Fibroblast of skin of scalp (primary cell): Measurements from ENCODE around the gene IL25. TPM values are rescaled to one million over a fixed set of nuclear protein-coding genes. Genes with fewer than 3 reads are reported as not detected.
"Not testable (repeated sequence)": the region's sequence is repeated elsewhere in the genome, so short reads cannot be mapped to it uniquely, and the experiment has no call there.

Source experiments
- DNase-seq: peaks from one replicate; pipeline ENCODE4 v3.0.0-alpha.2; 2013
- polyA plus RNA-seq, 2 experiments: library from polyadenylated mRNA; unstranded; fragments of 120-200 nt; gene quantifications; one replicate each; pipeline ENCODE4 v1.2.1, GENCODE V29; 2013; ENCODE audit not compliant: insufficient read length in 2 of 2

IL25 gene
- not detected for polyA plus RNA-seq (2013, experiment 1 of 2; ENCODE audit: insufficient read length)
- not detected for polyA plus RNA-seq (2013, experiment 2 of 2; ENCODE audit: insufficient read length)

- DNase-seq: no peak
Measured at GRCh38 chr14:23372509-23372908, at the start of gene IL25. Gene IL25 (plus strand): TSS chr14:23372809.

DNA sequence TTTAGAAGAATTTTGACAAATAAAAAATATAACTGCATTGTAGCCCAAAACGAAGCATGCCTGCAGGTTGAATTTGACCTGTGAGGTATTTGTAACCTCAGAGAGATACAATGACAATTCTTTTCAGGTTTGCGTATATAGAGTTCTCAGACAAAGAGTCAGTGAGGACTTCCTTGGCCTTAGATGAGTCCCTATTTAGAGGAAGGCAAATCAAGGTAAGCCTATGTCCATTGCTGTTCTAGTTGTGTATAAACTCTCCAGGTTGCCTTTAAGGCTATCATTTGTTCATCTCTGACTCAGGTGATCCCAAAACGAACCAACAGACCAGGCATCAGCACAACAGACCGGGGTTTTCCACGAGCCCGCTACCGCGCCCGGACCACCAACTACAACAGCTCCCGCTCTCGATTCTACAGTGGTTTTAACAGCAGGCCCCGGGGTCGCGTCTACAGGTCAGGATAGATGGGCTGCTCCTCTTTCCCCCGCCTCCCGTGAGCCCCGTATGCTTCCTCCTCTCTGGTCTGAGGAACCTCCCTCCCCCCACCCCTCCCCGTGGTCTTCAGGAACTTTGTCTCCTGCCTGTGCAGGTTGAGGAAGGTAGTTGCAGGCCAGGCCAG lies 48.7 kb upstream of the IL25 start:
- DNase-seq: no peak

DNA sequence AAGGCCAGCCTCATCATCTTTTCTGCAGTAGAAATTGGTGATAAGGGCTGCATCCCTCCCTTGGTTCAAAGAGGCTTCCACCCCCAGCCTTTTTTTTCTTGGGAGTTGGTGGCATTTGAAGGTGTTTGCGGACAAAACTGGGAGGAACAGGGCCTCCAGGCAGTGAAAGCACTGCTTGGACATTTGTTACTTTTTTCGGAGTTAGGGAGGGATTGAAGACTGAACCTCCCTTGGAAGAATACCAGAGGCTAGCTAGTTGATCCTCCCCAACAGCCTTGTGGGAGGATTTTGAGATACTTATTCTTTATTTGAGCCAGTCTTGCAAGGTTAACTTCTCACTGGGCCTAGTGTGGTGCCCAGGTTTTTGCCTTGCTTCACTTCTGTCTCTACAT lies 48.2 kb upstream of the IL25 start:
- no peak for DNase-seq

DNA sequence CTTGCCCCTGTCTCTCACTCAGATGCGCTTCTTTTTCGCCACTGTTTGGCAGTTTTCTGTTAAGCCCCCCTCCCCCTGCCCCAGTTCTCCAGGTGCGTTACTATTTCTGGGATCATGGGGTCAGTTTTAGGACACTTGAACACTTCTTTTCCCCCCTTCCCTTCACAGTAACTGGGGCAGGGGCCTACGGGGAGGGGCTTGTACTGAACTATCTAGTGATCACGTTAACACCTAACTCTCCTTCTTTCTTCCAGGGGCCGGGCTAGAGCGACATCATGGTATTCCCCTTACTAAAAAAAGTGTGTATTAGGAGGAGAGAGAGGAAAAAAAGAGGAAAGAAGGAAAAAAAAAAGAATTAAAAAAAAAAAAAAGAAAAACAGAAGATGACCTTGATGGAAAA lies 47.6 kb upstream of the IL25 start:
- no peak for DNase-seq

DNA sequence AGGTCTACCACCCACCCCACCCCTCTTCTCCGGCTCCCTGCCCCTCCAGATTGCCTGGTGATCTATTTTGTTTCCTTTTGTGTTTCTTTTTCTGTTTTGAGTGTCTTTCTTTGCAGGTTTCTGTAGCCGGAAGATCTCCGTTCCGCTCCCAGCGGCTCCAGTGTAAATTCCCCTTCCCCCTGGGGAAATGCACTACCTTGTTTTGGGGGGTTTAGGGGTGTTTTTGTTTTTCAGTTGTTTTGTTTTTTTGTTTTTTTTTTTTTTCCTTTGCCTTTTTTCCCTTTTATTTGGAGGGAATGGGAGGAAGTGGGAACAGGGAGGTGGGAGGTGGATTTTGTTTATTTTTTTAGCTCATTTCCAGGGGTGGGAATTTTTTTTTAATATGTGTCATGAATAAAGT lies 46.9 kb upstream of the IL25 start:
- DNase-seq: not testable (repeated sequence)

GRCh38 chr14:23326491-23327332 lies 45.9 kb upstream of the IL25 start:
- no peak for DNase-seq

GRCh38 chr14:23327947-23328744 lies 44.5 kb upstream of the IL25 start:
- peak; percentile 77 for DNase-seq

GRCh38 chr14:23335623-23336022 lies 37.0 kb upstream of the IL25 start:
- DNase-seq: no peak

- DNase-seq: no peak
Measured at GRCh38 chr14:23339506-23340268, 32.9 kb upstream of the IL25 start.

DNA sequence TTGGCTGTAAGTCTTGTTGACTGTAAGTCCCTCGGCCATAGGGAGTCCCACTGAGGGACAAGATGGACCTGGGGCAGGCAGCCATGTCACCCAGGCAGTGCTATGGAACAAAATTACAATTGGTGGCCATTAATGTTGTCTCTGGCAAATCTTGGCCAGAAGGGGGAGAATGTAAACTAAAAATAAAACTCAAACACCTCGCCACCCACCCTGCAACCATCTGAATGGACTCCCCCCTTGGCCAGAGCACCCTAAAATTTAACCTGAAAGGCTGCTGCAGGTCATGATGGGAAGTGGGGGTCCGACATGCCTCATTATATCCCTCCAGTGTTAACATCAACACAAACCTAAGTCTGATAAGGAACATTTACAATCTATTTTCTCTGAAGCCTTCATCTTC lies 28.1 kb upstream of the IL25 start:
- no peak for DNase-seq

GRCh38 chr14:23345987-23346692 lies 26.5 kb upstream of the IL25 start:
- DNase-seq: no peak

GRCh38 chr14:23346693-23347405 lies 25.8 kb upstream of the IL25 start:
- no peak for DNase-seq

DNA sequence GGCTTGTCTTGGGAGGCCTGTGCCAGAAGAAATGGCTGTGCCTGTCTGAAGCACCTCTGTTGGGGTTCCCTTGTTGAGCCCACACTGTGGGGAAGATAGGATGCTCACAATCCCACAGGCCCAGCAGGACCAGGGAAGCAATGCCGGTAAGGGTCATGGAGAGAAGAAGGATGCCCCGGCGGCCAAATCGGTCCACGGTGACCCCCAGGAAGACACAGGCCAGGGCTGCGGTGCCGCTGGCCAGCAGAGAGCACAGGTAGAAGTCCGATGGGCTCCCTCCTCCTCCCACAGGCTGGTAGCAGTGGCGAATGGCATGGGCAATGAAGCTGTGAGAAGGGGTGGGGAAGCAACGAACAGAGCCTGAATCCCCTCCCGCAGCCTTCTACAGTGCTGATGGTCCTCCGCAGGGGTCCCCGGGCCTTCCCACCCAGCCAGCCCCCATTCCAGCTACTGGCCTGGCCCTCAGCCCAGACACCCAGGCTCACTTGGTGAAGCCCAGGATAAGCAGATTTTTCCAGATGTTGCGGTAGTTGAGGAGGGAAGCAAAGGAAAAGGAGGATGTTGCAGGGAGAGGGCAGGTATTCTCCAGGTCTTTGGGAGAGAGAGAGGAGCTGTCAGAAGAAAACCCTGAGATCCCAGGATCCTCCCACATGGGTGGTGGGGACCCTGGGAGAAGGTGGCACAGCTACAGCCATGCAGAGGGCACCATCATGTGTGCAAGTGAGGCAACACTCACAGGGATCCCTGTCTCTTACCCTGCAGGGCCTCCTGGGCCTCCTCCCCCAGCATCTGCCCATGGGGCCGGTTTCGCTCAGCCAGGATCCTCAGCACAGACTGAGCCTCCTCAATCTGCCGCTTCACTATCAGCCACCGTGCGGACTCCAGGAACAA lies 25.0 kb upstream of the IL25 start:
- no peak for DNase-seq

- no peak for DNase-seq
Measured at GRCh38 chr14:23348297-23348655, 24.3 kb upstream of the IL25 start.

DNA sequence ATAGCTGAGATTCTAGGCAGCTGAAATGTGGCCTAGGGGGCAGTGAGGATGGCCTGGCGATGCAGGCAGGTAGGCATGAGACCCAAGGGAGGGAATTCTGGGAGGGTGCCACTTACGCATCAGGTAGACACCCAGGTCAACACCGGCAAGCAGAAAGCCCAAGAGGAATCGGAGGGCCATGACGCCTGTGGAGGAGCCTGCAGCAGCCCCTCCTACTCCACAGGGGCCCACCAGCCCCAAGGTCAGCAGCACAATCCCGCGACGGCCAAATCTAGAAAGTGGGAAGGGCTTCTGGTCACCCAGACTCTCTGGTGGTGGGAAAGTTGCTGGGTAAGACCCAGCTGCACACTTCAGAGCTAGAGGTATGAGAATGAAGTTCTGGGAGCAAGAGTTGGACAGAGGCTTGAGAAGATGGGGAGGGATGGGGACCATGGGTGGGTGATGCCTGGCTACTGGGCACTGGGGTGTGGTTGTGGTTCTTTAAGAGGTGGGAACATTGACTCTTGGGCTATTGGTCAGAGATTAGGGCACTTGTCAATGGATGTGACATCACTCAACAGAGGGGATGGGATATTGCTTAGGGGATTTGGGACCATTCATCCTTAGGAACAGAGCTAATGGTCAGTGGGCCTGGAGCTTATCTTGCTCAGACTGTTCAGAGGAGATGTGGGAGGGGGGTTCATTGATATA lies 23.3 kb upstream of the IL25 start:
- no peak for DNase-seq

- no peak for DNase-seq
Measured at GRCh38 chr14:23351681-23352505, 20.7 kb upstream of the IL25 start.

- peak; percentile 93 for DNase-seq
Measured at GRCh38 chr14:23352506-23353432, 19.8 kb upstream of the IL25 start, which contains the start of gene SLC22A17. Gene SLC22A17 (minus strand): TSS chr14:23352887.
